ENCODE measurements around the gene CCDC93.

CCDC93 gene

DNA sequence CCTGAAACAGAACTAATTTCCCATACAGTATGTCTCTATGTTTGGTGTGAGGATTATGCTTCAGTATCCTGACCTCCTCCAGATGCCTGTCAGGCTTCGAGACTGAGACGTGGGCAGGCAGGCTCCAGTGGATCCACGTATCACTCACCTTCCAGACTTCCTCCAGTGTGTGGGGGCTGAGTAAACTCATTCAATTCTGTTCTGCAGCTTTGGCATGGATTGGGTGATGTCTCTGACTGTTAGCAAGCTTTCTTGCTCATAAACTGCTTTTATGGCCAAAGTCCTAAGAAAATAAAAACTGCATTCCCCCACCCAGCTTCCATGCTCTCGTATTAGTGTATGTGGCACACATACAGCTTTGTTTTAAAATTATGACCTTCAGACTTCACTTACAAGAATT, 53.6 kb downstream of the CCDC93 start:
- Mint-ChIP-seq H3K4me3 (no peak overlapping the region), H3K9me3 (no peaks in the 10 kb centered on the region), H3K27ac (no peak overlapping the region), H3K27me3 (ENCODE audit: low read depth, poor library complexity) (no peaks in the 10 kb centered on the region), H3K4me1 (no peaks in the 10 kb centered on the region), H3K36me3 (ENCODE audit: low read depth) (peaks cover 27% of the 10 kb centered on the region)
- TF ChIP-seq, protein P1, sequence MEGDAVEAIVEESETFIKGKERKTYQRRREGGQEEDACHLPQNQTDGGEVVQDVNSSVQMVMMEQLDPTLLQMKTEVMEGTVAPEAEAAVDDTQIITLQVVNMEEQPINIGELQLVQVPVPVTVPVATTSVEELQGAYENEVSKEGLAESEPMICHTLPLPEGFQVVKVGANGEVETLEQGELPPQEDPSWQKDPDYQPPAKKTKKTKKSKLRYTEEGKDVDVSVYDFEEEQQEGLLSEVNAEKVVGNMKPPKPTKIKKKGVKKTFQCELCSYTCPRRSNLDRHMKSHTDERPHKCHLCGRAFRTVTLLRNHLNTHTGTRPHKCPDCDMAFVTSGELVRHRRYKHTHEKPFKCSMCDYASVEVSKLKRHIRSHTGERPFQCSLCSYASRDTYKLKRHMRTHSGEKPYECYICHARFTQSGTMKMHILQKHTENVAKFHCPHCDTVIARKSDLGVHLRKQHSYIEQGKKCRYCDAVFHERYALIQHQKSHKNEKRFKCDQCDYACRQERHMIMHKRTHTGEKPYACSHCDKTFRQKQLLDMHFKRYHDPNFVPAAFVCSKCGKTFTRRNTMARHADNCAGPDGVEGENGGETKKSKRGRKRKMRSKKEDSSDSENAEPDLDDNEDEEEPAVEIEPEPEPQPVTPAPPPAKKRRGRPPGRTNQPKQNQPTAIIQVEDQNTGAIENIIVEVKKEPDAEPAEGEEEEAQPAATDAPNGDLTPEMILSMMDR (IDR thresholded peaks at IDR 0.05): no peak
- no peak for DNase-seq

- Mint-ChIP-seq H3K27ac (no peak overlapping the region), H3K4me3 (no peak overlapping the region), H3K36me3 (ENCODE audit: low read depth) (peaks cover 48% of the 10 kb centered on the region), H3K4me1 (no peaks in the 10 kb centered on the region), H3K27me3 (ENCODE audit: low read depth, poor library complexity) (no peaks in the 10 kb centered on the region), H3K9me3 (no peaks in the 10 kb centered on the region)
- no peak for DNase-seq
- TF ChIP-seq, protein P1 (IDR thresholded peaks at IDR 0.05): no peak
These were observed 55.7 kb downstream of the CCDC93 start for GRCh38 chr2:117958186-117958585.

GRCh38 chr2:117957616-117958015, 56.3 kb downstream of the CCDC93 start:
- Mint-ChIP-seq H3K36me3 (ENCODE audit: low read depth) (peaks cover 51% of the 10 kb centered on the region), H3K27me3 (ENCODE audit: low read depth, poor library complexity) (no peaks in the 10 kb centered on the region), H3K4me1 (no peaks in the 10 kb centered on the region), H3K9me3 (no peaks in the 10 kb centered on the region), H3K4me3 (no peak overlapping the region), H3K27ac (no peak overlapping the region)
- TF ChIP-seq, protein P1 (IDR thresholded peaks at IDR 0.05): no peak
- DNase-seq: no peak

DNA sequence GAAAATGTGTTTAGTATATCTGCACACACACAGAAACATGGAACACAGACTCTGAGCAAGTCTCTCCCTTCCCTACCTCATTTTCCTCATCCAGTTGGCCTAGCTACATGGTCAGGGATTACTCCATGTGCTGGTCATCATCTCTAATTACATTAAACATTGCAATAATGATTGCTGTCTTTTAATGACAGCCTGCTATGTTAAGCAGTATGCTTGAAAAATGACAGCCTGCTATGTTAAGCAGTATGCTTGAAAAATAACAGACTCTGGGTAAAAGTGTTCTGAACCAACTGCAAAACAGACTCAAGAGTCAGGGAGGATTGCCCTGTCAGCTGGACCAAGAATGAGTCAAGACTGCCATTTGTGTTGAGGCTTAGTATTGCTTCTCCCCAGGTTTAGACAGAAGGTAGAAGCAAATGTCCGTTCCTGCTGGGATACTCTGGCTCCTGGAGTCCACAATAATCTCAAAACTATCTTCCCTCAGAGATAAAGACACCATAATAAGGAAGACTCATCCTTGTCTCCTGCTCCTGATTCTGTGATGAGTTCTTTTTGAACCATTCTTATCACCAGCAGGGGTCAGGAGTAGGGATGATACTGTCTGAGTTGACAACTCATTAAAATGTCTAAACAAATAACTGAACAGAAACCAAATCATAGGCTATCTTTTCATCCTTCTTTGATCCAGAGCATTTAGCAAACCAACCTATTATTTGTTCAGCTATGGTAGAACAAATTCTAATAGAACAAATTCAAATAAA, 57.7 kb downstream of the CCDC93 start:
- no peaks in the 10 kb centered on the region for H3K9me3 Mint-ChIP-seq
- TF ChIP-seq, protein P1 (IDR thresholded peaks at IDR 0.05): no peak
- H3K27me3 Mint-ChIP-seq (ENCODE audit: low read depth, poor library complexity): no peaks in the 10 kb centered on the region
- H3K27ac Mint-ChIP-seq: no peak overlapping the region
- no peak for DNase-seq
- H3K36me3 Mint-ChIP-seq (ENCODE audit: low read depth): peaks cover 60% of the 10 kb centered on the region
- H3K4me3 Mint-ChIP-seq: no peak overlapping the region
- no peaks in the 10 kb centered on the region for H3K4me1 Mint-ChIP-seq

- TF ChIP-seq, protein P1 (IDR thresholded peaks at IDR 0.05): no peak
- Mint-ChIP-seq H3K36me3 (ENCODE audit: low read depth) (peaks cover 60% of the 10 kb centered on the region), H3K4me1 (peaks cover 5% of the 10 kb centered on the region), H3K27me3 (ENCODE audit: low read depth, poor library complexity) (no peaks in the 10 kb centered on the region), H3K9me3 (no peaks in the 10 kb centered on the region), H3K4me3 (no peak overlapping the region), H3K27ac (no peak overlapping the region)
- DNase-seq: no peak
These were observed 60.6 kb downstream of the CCDC93 start for GRCh38 chr2:117953231-117953630.

- Mint-ChIP-seq H3K9me3 (no peaks in the 10 kb centered on the region), H3K4me1 (peaks cover 5% of the 10 kb centered on the region), H3K36me3 (ENCODE audit: low read depth) (peaks cover 60% of the 10 kb centered on the region), H3K4me3 (no peak overlapping the region), H3K27ac (no peak overlapping the region), H3K27me3 (ENCODE audit: low read depth, poor library complexity) (no peaks in the 10 kb centered on the region)
- TF ChIP-seq, protein P1 (IDR thresholded peaks at IDR 0.05): no peak
- no peak for DNase-seq
These were observed 61.2 kb downstream of the CCDC93 start for GRCh38 chr2:117952701-117953100.

Data from nephron progenitor cell (in vitro differentiated cells).